Measurements from ENCODE around the gene APOL6.
"Not testable (repeated sequence)": the region's sequence is repeated elsewhere in the genome, so short reads cannot be mapped to it uniquely, and the experiment has no call there.

Gene APOL6

DNA sequence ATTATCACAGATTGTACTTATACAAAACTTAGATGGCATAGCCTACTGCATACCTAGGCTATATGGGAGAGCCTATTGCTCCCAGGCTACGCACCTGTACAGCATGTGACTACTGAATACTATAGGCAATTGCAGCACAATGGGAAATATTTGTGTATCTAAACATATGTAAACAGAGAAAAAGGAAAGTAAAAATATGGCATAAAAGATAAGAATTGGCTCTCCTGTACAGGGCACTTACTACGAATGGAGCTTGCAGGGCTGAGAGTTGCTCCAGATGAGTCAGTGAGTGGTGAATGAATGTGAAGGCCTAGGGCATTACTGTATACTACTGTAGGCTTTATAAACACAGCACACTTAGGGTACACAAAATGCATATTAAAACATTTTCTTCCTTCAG is 13.2 kb downstream of the APOL6 start:
- no peak overlapping the region for H3K9ac ChIP-seq (ENCODE audit: low read length)
- H3K9me2 ChIP-seq (replicated peaks; ENCODE audit: insufficient read depth, low read length), result no peaks in the 10 kb centered on the region
- no peak overlapping the region for H2AFZ ChIP-seq (ENCODE audit: low read length)
- H3K27me3 ChIP-seq (replicated peaks; ENCODE audit: insufficient read depth, low read length), result no peaks in the 10 kb centered on the region
- TF ChIP-seq EZH2 (optimal IDR thresholded peaks at IDR 0.05; ENCODE audit: low read depth, low read length), result no peak
- H3K4me1 ChIP-seq (ENCODE audit: low read length), result peaks cover 6% of the 10 kb centered on the region
- no peaks in the 10 kb centered on the region for H4K20me1 ChIP-seq (ENCODE audit: insufficient read depth, low read length)
- no peaks in the 10 kb centered on the region for H3F3A ChIP-seq (ENCODE audit: insufficient read depth, low read length)
- no peaks in the 10 kb centered on the region for H3K9me3 ChIP-seq (replicated peaks; ENCODE audit: insufficient read depth, low read length)
- H3K4me3 ChIP-seq (ENCODE audit: low read length), result no peak overlapping the region
- H3K79me2 ChIP-seq (ENCODE audit: low read length), result peaks cover 22% of the 10 kb centered on the region
- no peak overlapping the region for H3K27ac ChIP-seq (ENCODE audit: low read length)
- H3K36me3 ChIP-seq (replicated peaks; ENCODE audit: insufficient read depth, low read length), result peaks cover 12% of the 10 kb centered on the region
- DNase-seq, result no peak
- H3K4me2 ChIP-seq (ENCODE audit: low read depth, low read length), result no peak overlapping the region

DNA sequence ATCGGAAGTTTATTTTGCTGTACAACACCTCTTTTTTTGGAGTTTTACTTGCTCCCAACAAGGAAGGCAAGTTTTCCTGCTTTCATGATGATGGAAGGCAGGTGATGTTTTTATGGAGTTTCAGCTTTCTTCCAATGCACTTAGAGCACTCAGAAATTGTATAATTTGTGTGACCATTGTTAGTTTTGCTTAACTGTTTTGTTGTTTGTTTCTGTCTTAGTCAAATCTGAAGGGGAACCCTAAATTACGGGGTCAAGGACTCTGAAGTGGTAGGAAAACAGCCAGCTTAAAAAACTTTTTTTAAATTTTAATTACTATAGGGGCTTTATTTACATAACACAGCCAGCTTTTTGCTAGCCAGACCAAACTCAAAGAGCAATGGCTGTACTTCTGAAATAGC is 14.7 kb downstream of the APOL6 start:
- peaks cover 6% of the 10 kb centered on the region for H3K4me1 ChIP-seq (ENCODE audit: low read length)
- no peak overlapping the region for H3K27ac ChIP-seq (ENCODE audit: low read length)
- H3K9me3 ChIP-seq (replicated peaks; ENCODE audit: insufficient read depth, low read length), result no peaks in the 10 kb centered on the region
- DNase-seq, result no peak
- no peak overlapping the region for H3K4me2 ChIP-seq (ENCODE audit: low read depth, low read length)
- no peak overlapping the region for H3K4me3 ChIP-seq (ENCODE audit: low read length)
- H3K9ac ChIP-seq (ENCODE audit: low read length), result no peak overlapping the region
- no peak overlapping the region for H2AFZ ChIP-seq (ENCODE audit: low read length)
- H3K9me2 ChIP-seq (replicated peaks; ENCODE audit: insufficient read depth, low read length), result no peaks in the 10 kb centered on the region
- peaks cover 12% of the 10 kb centered on the region for H3K36me3 ChIP-seq (replicated peaks; ENCODE audit: insufficient read depth, low read length)
- H3F3A ChIP-seq (ENCODE audit: insufficient read depth, low read length), result no peaks in the 10 kb centered on the region
- TF ChIP-seq EZH2phosphoT487 (IDR thresholded peaks at IDR 0.05; ENCODE audit: low read length) (no peak), EZH2 (optimal IDR thresholded peaks at IDR 0.05; ENCODE audit: low read depth, low read length) (no peak)
- TF ChIP-seq, protein P1, sequence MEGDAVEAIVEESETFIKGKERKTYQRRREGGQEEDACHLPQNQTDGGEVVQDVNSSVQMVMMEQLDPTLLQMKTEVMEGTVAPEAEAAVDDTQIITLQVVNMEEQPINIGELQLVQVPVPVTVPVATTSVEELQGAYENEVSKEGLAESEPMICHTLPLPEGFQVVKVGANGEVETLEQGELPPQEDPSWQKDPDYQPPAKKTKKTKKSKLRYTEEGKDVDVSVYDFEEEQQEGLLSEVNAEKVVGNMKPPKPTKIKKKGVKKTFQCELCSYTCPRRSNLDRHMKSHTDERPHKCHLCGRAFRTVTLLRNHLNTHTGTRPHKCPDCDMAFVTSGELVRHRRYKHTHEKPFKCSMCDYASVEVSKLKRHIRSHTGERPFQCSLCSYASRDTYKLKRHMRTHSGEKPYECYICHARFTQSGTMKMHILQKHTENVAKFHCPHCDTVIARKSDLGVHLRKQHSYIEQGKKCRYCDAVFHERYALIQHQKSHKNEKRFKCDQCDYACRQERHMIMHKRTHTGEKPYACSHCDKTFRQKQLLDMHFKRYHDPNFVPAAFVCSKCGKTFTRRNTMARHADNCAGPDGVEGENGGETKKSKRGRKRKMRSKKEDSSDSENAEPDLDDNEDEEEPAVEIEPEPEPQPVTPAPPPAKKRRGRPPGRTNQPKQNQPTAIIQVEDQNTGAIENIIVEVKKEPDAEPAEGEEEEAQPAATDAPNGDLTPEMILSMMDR (IDR thresholded peaks at IDR 0.05; ENCODE audit: low read length), result no peak
- peaks cover 12% of the 10 kb centered on the region for H3K79me2 ChIP-seq (ENCODE audit: low read length)
- no peaks in the 10 kb centered on the region for H4K20me1 ChIP-seq (ENCODE audit: insufficient read depth, low read length)
- H3K27me3 ChIP-seq (replicated peaks; ENCODE audit: insufficient read depth, low read length), result no peaks in the 10 kb centered on the region

DNA sequence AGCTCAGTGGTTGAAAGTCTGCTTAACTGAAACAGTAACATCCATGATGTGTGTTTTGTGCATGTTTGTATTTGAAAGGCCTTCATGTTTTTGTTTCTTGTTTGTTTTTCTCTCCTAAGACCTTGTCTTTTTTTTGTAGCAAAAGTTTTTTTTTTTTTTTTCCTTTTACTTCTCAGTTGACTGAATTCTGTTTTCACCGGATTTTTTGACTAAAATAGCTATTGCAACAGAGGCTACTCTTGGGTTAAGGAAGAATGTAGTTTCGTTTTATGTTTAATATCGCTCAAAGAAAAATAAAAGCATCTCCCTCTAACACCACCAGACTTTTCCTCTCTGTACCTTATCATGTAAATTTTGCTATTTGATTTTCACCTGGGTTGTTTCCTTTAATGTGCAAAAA is 15.1 kb downstream of the APOL6 start:
- Histone ChIP-seq H3K9ac (ENCODE audit: low read length) (no peak overlapping the region), H3K27me3 (replicated peaks; ENCODE audit: insufficient read depth, low read length) (no peaks in the 10 kb centered on the region), H4K20me1 (ENCODE audit: insufficient read depth, low read length) (no peaks in the 10 kb centered on the region), H3K79me2 (ENCODE audit: low read length) (peaks cover 12% of the 10 kb centered on the region), H3F3A (ENCODE audit: insufficient read depth, low read length) (no peaks in the 10 kb centered on the region), H3K9me3 (replicated peaks; ENCODE audit: insufficient read depth, low read length) (no peaks in the 10 kb centered on the region), H3K27ac (ENCODE audit: low read length) (no peak overlapping the region), H3K4me1 (ENCODE audit: low read length) (peaks cover 6% of the 10 kb centered on the region), H2AFZ (ENCODE audit: low read length) (no peak overlapping the region), H3K9me2 (replicated peaks; ENCODE audit: insufficient read depth, low read length) (no peaks in the 10 kb centered on the region), H3K4me3 (ENCODE audit: low read length) (no peak overlapping the region), H3K4me2 (ENCODE audit: low read depth, low read length) (no peak overlapping the region), H3K36me3 (replicated peaks; ENCODE audit: insufficient read depth, low read length) (peaks cover 11% of the 10 kb centered on the region)
- no peak for TF ChIP-seq EZH2 (optimal IDR thresholded peaks at IDR 0.05; ENCODE audit: low read depth, low read length)
- TF ChIP-seq EZH2phosphoT487 (IDR thresholded peaks at IDR 0.05; ENCODE audit: low read length), result no peak
- TF ChIP-seq, protein P1 (IDR thresholded peaks at IDR 0.05; ENCODE audit: low read length), result no peak
- no peak for DNase-seq

DNA sequence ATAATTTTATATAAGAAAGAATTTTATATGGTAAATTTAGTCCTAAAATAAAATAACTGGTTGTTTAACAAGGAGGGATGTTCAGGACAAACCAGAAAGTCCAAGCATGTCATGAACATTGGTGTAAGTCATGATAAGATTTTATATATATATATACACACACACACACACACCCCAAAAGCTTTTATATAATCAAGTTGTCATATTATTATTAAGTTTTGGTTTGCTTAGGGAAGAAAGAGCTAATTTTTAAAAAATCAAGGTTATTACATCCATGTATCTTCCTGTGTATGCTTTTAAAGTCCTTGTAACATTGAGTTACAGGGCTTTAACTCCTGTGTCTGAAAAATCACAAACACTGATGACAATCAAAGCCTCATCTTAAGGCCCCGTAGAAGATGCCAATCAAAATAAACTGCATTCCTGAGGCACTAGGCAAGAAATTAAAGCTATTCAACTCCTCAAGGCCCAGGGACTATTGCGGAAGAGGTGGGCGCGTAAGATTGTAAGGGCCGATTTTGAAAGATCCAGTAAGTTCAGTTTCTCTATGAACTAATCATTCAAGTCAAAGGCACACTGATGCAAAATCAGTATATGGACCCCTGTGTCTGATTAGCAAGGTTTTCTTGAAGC is 16.8 kb downstream of the APOL6 start:
- no peaks in the 10 kb centered on the region for H3K27me3 ChIP-seq (replicated peaks; ENCODE audit: insufficient read depth, low read length)
- no peak for DNase-seq
- H3K9ac ChIP-seq (ENCODE audit: low read length), result no peak overlapping the region
- H3K9me3 ChIP-seq (replicated peaks; ENCODE audit: insufficient read depth, low read length), result no peaks in the 10 kb centered on the region
- no peaks in the 10 kb centered on the region for H3F3A ChIP-seq (ENCODE audit: insufficient read depth, low read length)
- H3K4me3 ChIP-seq (ENCODE audit: low read length), result no peak overlapping the region
- TF ChIP-seq, protein P1 (IDR thresholded peaks at IDR 0.05; ENCODE audit: low read length), result no peak
- TF ChIP-seq EZH2phosphoT487 (IDR thresholded peaks at IDR 0.05; ENCODE audit: low read length) (no peak), EZH2 (optimal IDR thresholded peaks at IDR 0.05; ENCODE audit: low read depth, low read length) (no peak)
- H3K27ac ChIP-seq (ENCODE audit: low read length), result no peak overlapping the region
- no peaks in the 10 kb centered on the region for H4K20me1 ChIP-seq (ENCODE audit: insufficient read depth, low read length)
- peaks cover 4% of the 10 kb centered on the region; the same call in 1 of the 2 replicates for H3K79me2 ChIP-seq (ENCODE audit: low read length)
- H3K36me3 ChIP-seq (replicated peaks; ENCODE audit: insufficient read depth, low read length), result peaks cover 5% of the 10 kb centered on the region; the same call in 1 of the 2 replicates
- no peaks in the 10 kb centered on the region for H3K9me2 ChIP-seq (replicated peaks; ENCODE audit: insufficient read depth, low read length)
- H2AFZ ChIP-seq (ENCODE audit: low read length), result no peak overlapping the region
- no peak overlapping the region for H3K4me2 ChIP-seq (ENCODE audit: low read depth, low read length)
- H3K4me1 ChIP-seq (ENCODE audit: low read length), result peaks cover 6% of the 10 kb centered on the region

DNA sequence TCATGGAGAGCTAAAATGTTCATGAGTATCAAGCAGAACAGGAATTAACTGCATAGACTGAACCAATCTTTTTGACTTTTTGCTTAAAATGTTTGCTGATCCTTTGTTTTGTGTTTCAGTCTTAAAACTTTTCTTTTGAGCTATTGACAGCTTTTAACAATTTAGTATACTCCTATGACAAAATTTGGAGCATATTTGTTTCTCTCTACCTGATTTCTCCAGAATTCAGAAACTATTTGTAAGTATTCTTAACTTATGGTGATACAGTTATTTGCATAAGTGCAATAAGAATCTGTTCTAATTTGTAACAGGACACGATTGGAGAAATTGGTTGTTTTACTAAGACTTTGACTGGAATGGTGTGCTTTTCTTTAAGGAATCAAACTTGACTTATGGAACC is 18.5 kb downstream of the APOL6 start:
- not testable (repeated sequence) for H3K9me3 ChIP-seq (replicated peaks; ENCODE audit: insufficient read depth, low read length); H3K4me2 ChIP-seq (ENCODE audit: low read depth, low read length); H3K27ac ChIP-seq (ENCODE audit: low read length); H3K4me3 ChIP-seq (ENCODE audit: low read length); H3K79me2 ChIP-seq (ENCODE audit: low read length); H3K9me2 ChIP-seq (replicated peaks; ENCODE audit: insufficient read depth, low read length); H2AFZ ChIP-seq (ENCODE audit: low read length); H3F3A ChIP-seq (ENCODE audit: insufficient read depth, low read length); H3K9ac ChIP-seq (ENCODE audit: low read length); DNase-seq; H4K20me1 ChIP-seq (ENCODE audit: insufficient read depth, low read length); H3K27me3 ChIP-seq (replicated peaks; ENCODE audit: insufficient read depth, low read length); H3K36me3 ChIP-seq (replicated peaks; ENCODE audit: insufficient read depth, low read length); H3K4me1 ChIP-seq (ENCODE audit: low read length)
